ENCODE measurements around the gene RANBP1.

The RANBP1 gene

DNA sequence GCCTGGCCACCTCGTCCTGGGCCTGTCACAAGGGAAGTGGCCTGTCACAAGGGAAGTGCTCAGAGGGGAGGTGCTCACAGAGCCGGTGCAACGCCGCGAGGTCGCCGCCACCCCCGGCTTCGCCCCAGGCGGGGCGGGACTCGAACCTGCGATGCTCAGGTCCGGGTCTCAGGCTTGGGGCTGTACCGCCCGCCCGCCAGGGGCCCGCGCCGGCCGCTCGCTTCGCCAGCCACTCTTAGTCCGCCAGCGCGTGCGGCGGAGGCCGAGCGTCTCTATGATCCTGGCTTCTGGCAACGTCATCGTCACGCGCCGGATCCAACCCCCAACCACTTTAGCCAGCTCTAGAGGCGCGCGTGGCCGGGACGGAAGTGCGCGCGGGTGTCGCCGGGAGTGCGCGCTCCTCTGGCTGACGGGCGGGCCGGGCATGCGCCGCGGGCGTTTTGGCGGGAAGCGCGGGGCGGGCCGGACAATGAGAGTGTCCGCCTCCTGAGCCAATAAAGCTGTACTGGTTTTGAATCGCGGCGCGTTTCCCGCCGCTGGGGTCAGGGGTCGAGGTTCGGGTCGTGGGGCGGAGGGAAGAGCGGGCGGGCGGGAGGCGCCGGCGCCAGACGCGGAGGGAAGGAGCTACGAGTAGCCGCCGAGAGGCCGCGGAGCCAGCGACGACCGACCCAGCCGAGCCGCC lies 1.2 kb downstream of the RANBP1 start, which contains the start of gene TRMT2A:
Gene TRMT2A, minus strand, starts transcription at position 276 of the 682 bp plus-strand sequence. CDS start 320 bp downstream, outside the sequence.
- DNase-seq (ENCODE audit: extremely low read depth, insufficient read length) = peak; percentile 100
- Histone ChIP-seq H3K4me3 (replicated peaks; ENCODE audit: low read depth, low read length) (peak within 1 kb of the TSS; percentile 96), H3K27me3 (replicated peaks; ENCODE audit: control insufficient read depth, insufficient read depth, low read length) (no peaks in the 10 kb centered on the region), H3K36me3 (ENCODE audit: control insufficient read depth, insufficient read depth, low read length) (peaks cover 36% of the 10 kb centered on the region)
- TF ChIP-seq, protein P1, sequence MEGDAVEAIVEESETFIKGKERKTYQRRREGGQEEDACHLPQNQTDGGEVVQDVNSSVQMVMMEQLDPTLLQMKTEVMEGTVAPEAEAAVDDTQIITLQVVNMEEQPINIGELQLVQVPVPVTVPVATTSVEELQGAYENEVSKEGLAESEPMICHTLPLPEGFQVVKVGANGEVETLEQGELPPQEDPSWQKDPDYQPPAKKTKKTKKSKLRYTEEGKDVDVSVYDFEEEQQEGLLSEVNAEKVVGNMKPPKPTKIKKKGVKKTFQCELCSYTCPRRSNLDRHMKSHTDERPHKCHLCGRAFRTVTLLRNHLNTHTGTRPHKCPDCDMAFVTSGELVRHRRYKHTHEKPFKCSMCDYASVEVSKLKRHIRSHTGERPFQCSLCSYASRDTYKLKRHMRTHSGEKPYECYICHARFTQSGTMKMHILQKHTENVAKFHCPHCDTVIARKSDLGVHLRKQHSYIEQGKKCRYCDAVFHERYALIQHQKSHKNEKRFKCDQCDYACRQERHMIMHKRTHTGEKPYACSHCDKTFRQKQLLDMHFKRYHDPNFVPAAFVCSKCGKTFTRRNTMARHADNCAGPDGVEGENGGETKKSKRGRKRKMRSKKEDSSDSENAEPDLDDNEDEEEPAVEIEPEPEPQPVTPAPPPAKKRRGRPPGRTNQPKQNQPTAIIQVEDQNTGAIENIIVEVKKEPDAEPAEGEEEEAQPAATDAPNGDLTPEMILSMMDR (IDR thresholded peaks at IDR 0.05; ENCODE audit: insufficient read depth, low read length, poor library complexity, severe bottlenecking) = no peak

DNA sequence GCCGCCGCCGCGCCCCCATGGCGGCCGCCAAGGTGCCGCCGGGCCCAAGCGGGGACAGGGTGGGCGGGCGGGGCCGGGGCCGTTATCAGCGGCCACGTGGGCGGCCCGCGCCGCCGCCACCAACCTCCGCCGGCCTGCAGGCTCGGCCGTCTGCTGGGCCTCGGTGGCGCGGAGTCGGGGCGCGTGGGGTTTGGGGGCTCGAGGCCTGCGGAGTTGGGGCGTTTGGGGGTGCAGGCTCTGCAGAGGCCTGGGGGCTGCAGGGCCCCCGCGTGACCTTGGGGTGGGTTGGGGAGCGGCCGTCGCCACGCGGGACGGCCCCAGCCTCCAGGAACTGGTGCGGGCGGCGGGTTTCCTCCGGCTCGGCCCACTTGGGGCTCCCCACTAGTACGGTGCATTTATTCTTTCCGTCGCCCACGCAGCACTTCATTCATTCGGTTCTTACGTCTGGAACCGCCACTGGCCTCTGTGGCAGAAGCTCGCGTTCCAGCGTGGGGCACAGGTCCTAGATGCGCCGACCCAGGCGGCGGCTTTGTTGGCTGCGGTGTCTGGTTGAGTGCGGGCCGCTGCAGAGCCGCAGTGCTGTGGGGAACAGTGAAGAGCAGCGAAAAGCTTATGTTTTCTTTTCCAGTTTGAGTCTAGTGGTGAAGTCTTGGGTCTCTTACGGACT lies 1.9 kb downstream of the RANBP1 start:
- peak; percentile 69 for DNase-seq (ENCODE audit: extremely low read depth, insufficient read length)
- Histone ChIP-seq H3K36me3 (ENCODE audit: control insufficient read depth, insufficient read depth, low read length) (peaks cover 34% of the 10 kb centered on the region), H3K27me3 (replicated peaks; ENCODE audit: control insufficient read depth, insufficient read depth, low read length) (no peaks in the 10 kb centered on the region), H3K4me3 (replicated peaks; ENCODE audit: low read depth, low read length) (peak overlapping the region; percentile 88)
- TF ChIP-seq, protein P1 (IDR thresholded peaks at IDR 0.05; ENCODE audit: insufficient read depth, low read length, poor library complexity, severe bottlenecking) = no peak

DNA sequence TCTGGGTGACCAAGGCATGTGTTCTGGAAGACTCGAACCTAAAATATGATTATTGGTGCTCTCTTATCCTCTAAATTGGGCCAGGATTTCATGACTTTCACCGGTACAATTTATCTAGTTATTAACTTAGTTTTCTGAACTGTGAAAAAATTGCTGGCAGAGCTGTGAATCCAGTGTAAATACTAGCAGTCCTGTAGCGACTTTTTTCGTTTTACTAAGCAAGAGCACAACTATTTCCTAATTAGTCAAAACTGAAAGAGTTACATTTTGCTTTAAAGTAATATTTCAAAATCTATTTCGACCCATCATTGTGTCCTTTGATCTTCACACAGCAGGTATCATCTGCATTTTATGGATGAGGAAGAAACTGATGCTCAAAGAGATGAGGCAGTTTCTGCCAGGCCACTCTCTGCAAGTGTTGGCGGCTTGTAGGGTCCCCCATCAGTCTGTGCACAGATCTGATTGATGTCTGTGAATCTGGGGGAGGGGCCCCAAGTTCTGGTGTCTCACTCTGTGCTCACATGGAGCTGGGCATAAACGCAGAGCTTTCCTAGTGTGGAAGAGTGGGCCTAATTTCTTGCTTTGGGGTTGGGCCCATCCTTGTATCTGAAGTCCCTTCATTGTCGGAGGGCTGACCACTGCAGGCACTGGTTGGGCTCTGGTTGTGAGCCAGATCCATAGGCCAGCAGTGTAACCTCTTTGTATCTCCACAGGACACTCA lies 2.6 kb downstream of the RANBP1 start:
- TF ChIP-seq, protein P1 (IDR thresholded peaks at IDR 0.05; ENCODE audit: insufficient read depth, low read length, poor library complexity, severe bottlenecking) = no peak
- Histone ChIP-seq H3K36me3 (ENCODE audit: control insufficient read depth, insufficient read depth, low read length) (peaks cover 33% of the 10 kb centered on the region), H3K27me3 (replicated peaks; ENCODE audit: control insufficient read depth, insufficient read depth, low read length) (no peaks in the 10 kb centered on the region), H3K4me3 (replicated peaks; ENCODE audit: low read depth, low read length) (peak overlapping the region; percentile 88)
- DNase-seq (ENCODE audit: extremely low read depth, insufficient read length) = no peak

DNA sequence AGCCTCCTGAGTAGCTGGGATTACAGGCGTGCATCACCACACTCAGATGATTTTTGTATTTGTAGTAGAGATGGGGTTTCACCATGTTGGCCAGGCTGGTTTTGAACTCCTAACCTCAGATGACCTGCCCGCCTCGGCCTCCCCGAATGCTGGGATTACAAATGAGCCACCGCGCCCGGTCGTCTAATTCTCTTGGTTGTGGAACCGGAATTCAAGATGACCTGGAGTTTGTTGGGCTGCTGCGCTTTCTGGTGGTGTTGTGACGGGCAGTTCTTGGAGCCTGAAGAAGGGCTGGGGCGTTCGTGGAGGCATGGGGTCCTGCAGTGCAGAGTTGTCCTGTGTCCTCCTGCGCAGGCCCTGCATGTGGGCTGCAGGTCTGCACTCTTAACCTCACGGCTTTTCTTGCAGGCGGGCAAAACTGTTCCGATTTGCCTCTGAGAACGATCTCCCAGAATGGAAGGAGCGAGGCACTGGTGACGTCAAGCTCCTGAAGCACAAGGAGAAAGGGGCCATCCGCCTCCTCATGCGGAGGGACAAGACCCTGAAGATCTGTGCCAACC lies 6.0 kb downstream of the RANBP1 start:
- TF ChIP-seq, protein P1 (IDR thresholded peaks at IDR 0.05; ENCODE audit: insufficient read depth, low read length, poor library complexity, severe bottlenecking) = no peak
- H3K36me3 ChIP-seq (ENCODE audit: control insufficient read depth, insufficient read depth, low read length) = peaks cover 45% of the 10 kb centered on the region
- DNase-seq (ENCODE audit: extremely low read depth, insufficient read length) = no peak
- no peaks in the 10 kb centered on the region for H3K27me3 ChIP-seq (replicated peaks; ENCODE audit: control insufficient read depth, insufficient read depth, low read length)
- H3K4me3 ChIP-seq (replicated peaks; ENCODE audit: low read depth, low read length) = no peak overlapping the region

DNA sequence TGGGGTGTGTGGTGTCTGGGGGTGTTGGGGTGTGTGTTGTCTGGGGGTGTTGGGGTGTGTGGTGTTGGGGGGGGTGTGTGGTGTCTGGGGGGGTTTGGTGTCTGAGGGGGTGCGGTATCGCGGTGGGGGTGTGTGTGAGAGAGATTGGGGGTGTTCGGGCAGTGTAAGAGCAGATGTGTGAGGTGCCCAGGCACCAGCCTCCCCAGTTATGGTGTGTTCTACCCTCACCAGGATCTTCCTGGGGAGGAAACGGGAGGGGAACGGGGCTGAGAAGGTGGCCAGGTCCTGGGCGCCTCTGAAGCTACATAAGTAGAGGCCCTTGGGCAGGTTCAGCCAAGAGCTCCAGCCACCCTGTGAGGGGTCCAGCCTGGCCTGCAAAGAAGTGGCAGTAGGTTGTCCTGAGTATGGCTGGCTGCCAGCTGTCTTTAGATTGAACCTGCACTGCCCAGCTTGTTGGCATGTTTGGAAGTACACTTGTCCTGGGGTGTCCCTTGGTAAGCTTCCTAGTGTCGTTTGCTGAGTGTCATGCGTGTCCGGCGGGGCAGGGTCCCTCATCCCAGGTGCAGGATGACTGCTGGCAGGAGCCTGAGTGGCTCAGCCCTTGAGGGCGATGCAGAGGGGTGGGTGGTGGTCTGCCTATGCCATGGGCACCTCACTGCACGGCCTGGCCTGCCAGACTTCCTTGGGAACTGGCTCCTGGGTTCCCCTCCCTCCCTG lies 7.6 kb downstream of the RANBP1 start:
- Histone ChIP-seq H3K36me3 (ENCODE audit: control insufficient read depth, insufficient read depth, low read length) (peaks cover 45% of the 10 kb centered on the region), H3K27me3 (replicated peaks; ENCODE audit: control insufficient read depth, insufficient read depth, low read length) (no peaks in the 10 kb centered on the region), H3K4me3 (replicated peaks; ENCODE audit: low read depth, low read length) (no peak overlapping the region)
- DNase-seq (ENCODE audit: extremely low read depth, insufficient read length) = no peak
- TF ChIP-seq, protein P1 (IDR thresholded peaks at IDR 0.05; ENCODE audit: insufficient read depth, low read length, poor library complexity, severe bottlenecking) = no peak

Data from GM06990 (cell line).